Right renal cortex interstitium (tissue), 3 donors: ENCODE results near the gene RYR2. TPM values are rescaled to one million over a fixed set of nuclear protein-coding genes. Genes with fewer than 3 reads are reported as not detected.

Experiments used
- DNase-seq, 3 donors: peaks; one replicate each; pipeline ENCODE4 v3.0.0-alpha.2; 2013; ENCODE audit warnings: low read depth in 3 of 3, low spot score in 2 of 3
- polyA plus RNA-seq, 3 donors: library from polyadenylated mRNA; unstranded; fragments of 120-200 nt; gene quantifications; one replicate each; pipeline ENCODE4 v1.2.1, GENCODE V29; 2013; ENCODE audit not compliant: insufficient read length in 3 of 3

RYR2 gene
- polyA plus RNA-seq, 3 donors, result 1.2 to 2.3 (median 1.4) TPM

DNA sequence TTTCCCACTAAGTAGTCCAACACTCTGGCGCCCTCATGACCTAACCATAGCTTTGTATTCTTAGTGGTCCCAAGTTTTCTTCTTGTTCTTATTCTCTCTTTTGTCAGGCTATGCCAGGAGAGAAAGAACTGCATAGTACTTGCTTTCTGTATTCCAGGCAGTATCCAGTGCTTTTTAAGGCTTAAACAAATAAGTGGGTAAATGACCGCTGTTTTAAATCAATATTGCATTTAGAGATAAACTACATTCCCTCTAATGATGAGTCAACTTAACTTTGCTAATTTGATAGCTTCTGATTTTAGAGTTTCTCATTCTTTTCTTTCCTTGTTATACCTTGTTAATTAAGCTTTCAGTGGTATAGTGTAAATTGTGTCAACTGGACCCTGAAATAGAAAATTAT, 709.1 kb downstream of the RYR2 start:
- DNase-seq, result no peak

- no peak for DNase-seq
Measured at GRCh38 chr1:237754627-237755026, 712.6 kb downstream of the RYR2 start.

DNA sequence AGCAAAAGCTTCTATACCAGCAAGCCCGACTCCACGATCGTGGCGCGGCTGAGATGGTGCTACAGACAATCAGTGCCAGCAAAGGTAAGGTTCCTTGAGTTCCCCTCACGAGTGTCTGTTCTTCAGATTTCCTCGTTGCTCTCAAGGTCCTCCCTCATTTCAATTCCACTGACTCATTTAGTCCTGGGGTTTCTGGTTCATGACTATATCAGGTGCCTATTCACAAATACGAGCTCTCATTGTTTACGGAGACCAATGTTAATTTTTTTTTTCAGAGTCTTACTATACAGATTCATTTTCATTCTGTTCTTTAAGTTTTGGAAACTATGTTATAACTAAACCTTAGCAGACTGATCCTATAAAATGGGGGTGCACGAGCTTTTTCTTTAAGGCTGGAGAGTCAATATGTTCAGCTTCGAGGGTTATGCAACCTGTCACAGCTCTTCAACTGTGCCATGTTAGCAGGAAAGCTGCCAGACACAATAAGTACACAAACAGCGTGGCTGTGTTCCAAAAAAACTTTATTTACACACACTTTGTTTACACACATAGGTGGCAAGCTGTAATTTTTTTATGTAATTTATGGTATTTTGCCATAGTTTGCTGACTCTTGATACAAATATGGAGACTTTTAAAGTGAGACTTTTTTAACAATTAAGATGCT, 714.5 kb downstream of the RYR2 start:
- no peak for DNase-seq

- no peak for DNase-seq
Measured at GRCh38 chr1:237759377-237759776, 717.4 kb downstream of the RYR2 start.

DNA sequence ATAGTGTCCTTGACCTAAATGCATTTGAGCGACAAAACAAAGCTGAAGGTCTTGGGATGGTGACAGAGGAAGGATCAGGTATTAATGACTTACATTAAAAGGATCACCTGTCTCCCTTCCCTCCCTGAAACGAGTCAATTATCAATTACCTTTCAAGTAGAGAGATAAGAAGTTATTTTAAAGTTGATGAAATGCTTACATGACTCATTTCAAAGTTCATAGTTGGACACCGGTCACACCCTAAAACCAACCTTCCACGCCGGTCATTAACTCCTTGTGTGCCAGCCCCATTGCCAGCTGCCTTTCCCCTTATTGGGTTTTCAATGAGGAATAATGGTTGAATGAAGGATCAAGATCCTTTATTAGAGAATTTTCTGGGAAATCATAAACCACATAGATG, 719.0 kb downstream of the RYR2 start:
- no peak for DNase-seq

- no peak for DNase-seq
Measured at GRCh38 chr1:237763137-237763536, 721.2 kb downstream of the RYR2 start.

- no peak for DNase-seq
Measured at GRCh38 chr1:237763751-237764150, 721.8 kb downstream of the RYR2 start.

DNA sequence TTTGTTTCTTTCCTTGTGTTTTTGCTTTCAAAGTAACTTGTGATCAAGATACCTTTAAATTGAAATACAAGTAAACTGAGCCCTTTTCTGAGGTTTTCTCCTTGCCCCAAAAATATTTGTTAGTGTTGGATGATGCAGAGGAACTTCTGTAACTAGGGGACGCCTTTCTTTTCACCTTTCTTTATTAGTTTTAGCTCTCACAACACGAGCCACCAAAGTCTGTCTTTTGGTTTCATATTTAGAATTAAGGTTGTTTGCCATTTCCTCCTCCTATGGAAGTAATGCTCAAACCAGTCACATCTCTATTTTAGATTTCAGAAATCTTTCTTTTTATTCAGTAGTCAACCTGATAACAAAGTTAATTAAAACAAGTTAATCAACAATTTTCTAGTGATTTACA, 727.9 kb downstream of the RYR2 start:
- no peak for DNase-seq

DNA sequence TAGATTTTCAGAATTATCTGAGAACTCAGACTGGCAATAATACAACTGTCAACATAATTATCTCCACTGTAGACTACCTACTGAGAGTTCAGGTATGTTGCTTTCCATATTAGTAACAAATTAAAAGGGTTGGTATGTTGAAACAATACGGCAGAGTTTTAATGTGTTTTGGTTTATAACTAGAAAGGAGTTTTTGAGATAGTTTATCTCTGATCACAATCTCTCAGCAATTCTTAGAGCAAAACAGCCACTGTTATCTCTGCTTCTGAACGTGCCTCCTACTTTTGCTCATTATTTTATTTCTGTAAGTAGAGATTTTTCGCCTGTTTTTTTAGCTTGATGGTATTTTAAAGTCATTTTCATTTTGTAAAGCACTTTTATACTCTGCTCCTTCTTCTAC, 730.0 kb downstream of the RYR2 start:
- DNase-seq, result no peak

GRCh38 chr1:237774246-237774645, 732.3 kb downstream of the RYR2 start:
- DNase-seq, result no peak

- DNase-seq, result no peak
Measured at GRCh38 chr1:237779356-237779755, 737.4 kb downstream of the RYR2 start.

DNA sequence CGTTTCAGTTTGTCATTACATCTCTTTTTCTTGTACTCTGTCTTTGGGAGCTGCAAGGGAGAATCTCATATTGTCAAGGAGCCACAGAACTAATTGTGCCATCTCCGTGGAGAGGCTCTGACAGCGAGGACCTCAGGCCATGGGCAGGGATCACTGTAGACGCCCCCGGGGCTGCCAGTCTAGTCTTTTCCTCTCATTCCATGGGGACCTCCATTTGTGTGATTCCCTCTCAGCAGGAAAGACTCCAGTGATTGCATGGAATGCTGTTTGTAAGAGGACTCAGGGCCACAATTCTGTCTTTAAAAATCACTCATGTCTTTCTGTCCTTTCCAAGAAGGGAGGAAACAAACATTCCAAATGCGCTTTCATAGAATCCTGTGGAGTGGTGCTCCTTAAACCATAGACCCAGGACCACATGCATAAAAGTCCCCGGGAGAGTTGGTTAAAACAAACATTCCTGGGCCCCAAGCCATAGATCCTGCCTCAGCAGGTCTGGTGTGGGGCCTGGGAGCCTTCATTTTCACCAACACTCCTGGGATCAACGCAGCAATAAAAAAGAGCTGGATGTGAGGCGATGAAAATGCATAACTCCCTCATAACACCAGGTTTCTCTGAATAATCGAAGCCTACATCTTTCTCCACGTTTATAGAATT, 744.2 kb downstream of the RYR2 start:
- no peak for DNase-seq

DNA sequence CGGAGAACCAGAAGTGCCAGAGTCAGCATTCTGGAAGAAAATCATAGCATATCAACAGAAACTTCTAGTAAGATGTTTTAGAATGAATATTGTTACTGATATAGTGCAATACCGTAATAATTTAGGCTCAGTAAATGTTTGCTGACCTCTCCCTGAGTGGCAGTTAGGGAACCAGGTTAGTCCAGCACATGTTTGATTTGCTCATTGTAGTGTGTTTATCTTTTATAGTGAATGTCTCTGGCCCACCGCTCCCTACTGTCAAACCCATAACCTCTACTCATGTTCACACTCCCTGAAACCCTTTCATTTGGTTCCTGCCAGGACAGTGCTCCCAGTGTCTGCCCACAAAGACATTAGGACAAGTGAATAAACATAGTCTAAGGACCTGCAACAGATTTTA, 746.1 kb downstream of the RYR2 start:
- DNase-seq, result no peak

DNA sequence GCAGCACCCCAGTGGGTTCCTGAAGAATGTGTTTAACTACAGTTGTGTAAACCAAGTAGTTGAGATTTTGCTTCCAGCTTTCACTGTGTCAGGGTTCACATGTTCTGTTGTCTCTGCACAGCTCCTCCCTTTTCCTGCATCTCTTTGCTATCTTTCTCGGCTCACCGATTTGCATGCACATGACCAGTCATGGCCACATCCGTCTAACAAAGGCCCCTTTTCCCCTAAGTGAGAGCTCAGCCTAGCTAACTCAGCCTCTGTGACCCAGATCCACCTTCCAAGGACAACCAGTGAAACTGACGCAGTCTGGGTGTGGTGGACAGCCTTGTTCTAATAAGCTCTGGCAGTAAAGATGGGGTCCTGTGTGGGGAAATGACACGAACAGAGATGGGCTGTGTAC, 747.6 kb downstream of the RYR2 start:
- DNase-seq, result no peak

- no peak for DNase-seq
Measured at GRCh38 chr1:237791592-237791991, 749.6 kb downstream of the RYR2 start.

DNA sequence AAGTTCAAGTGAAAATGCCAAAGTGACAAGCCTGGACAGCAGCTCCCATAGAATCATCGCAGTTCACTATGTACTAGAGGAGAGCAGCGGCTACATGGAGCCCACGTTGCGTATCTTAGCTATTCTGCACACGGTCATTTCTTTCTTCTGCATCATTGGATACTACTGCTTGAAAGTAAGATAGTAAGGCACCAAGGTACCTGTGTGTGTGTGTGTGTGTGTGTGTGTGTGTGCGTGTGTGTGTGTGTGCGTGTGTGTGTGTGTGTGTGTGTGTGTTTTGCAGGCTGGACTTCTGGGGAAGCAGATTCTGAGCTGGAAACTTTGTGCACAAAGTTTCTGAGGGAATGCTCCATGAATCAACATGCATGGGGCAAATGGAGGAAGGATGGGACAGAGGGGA, 750.2 kb downstream of the RYR2 start:
- no peak for DNase-seq

GRCh38 chr1:237792726-237793125, 750.7 kb downstream of the RYR2 start:
- no peak for DNase-seq

DNA sequence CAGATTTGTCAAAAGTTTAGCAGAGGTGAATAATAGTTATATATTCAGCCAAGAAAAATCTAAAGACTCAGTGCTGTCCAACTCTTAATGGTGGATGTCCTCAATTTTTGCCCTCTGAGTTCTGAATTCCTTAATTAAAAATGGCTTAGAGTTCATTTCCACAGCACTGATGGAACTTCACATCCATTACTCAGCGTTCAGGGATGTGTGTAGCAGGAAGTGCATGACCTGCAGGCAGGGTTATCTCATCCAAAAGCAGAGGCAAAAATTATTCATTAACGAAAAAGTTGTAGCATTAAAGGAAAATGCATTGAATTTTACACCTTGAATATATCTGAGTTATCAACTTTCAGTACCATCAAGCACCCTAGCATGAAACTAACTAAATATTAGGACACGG, 752.1 kb downstream of the RYR2 start:
- no peak for DNase-seq

DNA sequence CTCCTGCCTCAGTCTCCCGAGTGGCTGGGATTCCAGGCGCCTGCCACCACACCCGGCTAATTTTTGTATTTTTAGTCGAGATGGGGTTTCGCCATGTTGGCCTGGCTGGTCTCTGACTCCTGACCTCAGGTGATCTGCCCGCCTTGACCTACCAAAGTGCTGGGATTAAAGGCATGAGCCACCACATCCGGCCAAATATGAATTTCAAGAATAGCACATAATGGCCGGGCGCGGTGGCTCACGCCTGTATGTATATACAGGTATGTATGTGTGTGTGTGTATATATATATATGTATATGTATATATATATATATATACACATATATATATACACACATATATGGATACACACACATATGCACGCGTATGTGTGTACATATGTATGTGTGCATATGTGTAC, 753.6 kb downstream of the RYR2 start:
- no peak for DNase-seq

- DNase-seq, result peak in 1 of 3 donors; percentile 1
Measured at GRCh38 chr1:237799762-237800474, 757.9 kb downstream of the RYR2 start.

DNA sequence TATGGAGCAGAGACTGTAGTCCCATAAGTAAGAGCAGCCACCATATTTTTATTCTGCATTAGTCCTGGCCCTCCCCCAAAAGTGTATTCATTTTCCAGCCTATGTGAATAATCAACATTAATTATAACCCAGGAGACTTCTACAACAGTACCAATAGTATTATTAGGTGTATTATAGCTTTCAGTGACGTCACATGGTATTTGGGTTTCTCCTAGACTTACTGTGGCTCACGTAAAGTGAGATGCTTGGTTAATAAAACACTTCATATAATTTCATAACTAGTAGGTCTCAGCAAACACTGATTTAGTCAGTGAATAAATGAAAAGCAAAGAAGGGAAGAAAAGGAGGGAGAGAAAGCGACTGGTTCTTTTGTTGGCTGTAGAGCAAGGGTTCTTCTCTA, 762.5 kb downstream of the RYR2 start:
- no peak for DNase-seq

DNA sequence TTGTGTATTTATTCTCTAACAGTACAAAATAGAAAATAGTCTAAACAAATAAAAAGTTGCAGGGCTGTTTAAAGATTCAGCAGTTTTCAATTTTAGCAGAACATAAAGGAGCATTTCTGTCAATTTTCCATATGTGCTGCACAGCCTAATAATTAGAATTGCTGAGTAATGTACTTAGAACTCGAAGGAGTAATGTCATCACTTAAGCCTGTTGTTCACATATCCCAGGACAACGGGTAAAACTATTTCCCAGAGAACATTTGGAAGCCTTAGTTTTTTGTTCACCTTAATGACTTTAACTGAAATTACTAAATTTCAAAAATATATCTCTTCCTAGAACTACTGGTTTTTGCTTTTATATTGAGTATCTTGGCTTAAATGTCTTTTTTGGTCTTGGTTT, 767.1 kb downstream of the RYR2 start:
- no peak for DNase-seq
